SK-N-SH (cell line): Measurements from ENCODE around the gene CENPP. TPM values are rescaled to one million over a fixed set of nuclear protein-coding genes. Genes with fewer than 3 reads are reported as not detected.

Experiments used
- CTCF ChIA-PET: fragments of 300-600, 350-600 bp; formaldehyde crosslinking; extraction: SDS; loops from one replicate; lab custom pipeline; 2021; lab: Yijun Ruan, JAX
- POLR2A ChIA-PET: fragments of 350-600 bp; sonication (Branson Sonifier 250); formaldehyde crosslinking; extraction: SDS; loops from one replicate; lab custom pipeline; 2020; ENCODE audit warnings: antibody characterized with exemption, inconsistent platforms; lab: Yijun Ruan, JAX
- DNase-seq: peaks from one replicate; pipeline ENCODE4 v3.0.0; 2012
- H2AFZ ChIP-seq: fragments of 200-600 bp; sonication (generic); 2 replicates; pipeline ENCODE4 v1.8.1; 2016; ENCODE audit warnings: antibody characterized with exemption, mild to moderate bottlenecking, low read depth
- H3F3A ChIP-seq: fragments of 200-600 bp; sonication (generic); replicated peaks from 2 replicates; pipeline ENCODE3; 2016; ENCODE audit warnings: antibody characterized with exemption, mild to moderate bottlenecking; ENCODE audit not compliant: insufficient read depth
- H3K27ac ChIP-seq, 2 experiments: fragments of 200-500 bp in 1 of 2; fragments of 200-600 bp in 1 of 2; sonication (Bioruptor generic) in 1 of 2; sonication (generic), shearing (Covaris generic) in 1 of 2; 2 replicates each; pipeline versions ENCODE4 v1.5.1 to v1.6.1; 2014 to 2016; ENCODE audit warnings: low read depth in 2 of 2, inconsistent platforms in 1 of 2, low read length in 1 of 2, mild to moderate bottlenecking in 1 of 2, mixed read lengths in 1 of 2
- H3K27me3 ChIP-seq: fragments of 200-600 bp; sonication (generic), shearing (Covaris generic); 2 replicates; pipeline ENCODE4 v1.6.1; 2016; ENCODE audit warnings: mixed run types; ENCODE audit not compliant: insufficient read depth
- H3K36me3 ChIP-seq, 2 experiments: fragments of 200-500 bp in 1 of 2; fragments of 200-600 bp in 1 of 2; sonication (Bioruptor generic) in 1 of 2; sonication (generic) in 1 of 2; replicated peaks in 1 of 2; 2 replicates each; pipeline versions ENCODE3 to v1.5.1; 2014 to 2016; ENCODE audit warnings: low read length in 1 of 2, mild to moderate bottlenecking in 1 of 2; ENCODE audit not compliant: insufficient read depth in 2 of 2, control insufficient read depth in 1 of 2
- H3K4me1 ChIP-seq, 2 experiments: fragments of 200-500 bp in 1 of 2; fragments of 200-600 bp in 1 of 2; sonication (Bioruptor generic) in 1 of 2; sonication (generic), shearing (Covaris generic) in 1 of 2; 2 replicates each; pipeline versions ENCODE4 v1.5.1 to v1.6.1; 2014 to 2016; ENCODE audit warnings: low read depth in 1 of 2, low read length in 1 of 2, mixed run types in 1 of 2; ENCODE audit not compliant: insufficient read depth in 2 of 2, control insufficient read depth in 1 of 2
- H3K4me2 ChIP-seq: fragments of 200-600 bp; sonication (generic), shearing (Covaris generic); 2 replicates; pipeline ENCODE4 v1.6.1; 2017; ENCODE audit warnings: mixed run types
- H3K4me3 ChIP-seq, 2 experiments: fragments of 200-500 bp in 1 of 2; fragments of 200-600 bp in 1 of 2; sonication (Bioruptor generic) in 1 of 2; sonication (generic), shearing (Covaris generic) in 1 of 2; 2 replicates each; pipeline versions ENCODE4 v1.5.1 to v1.8.1; 2014 to 2016; ENCODE audit warnings: low read depth in 2 of 2, inconsistent platforms in 1 of 2, low read length in 1 of 2, mild to moderate bottlenecking in 1 of 2, mixed read lengths in 1 of 2, moderate library complexity in 1 of 2
- H3K79me2 ChIP-seq: fragments of 200-600 bp; sonication (generic); 2 replicates; pipeline ENCODE4 v1.8.1; 2017; ENCODE audit warnings: mild to moderate bottlenecking; ENCODE audit not compliant: insufficient read depth
- H3K9ac ChIP-seq: fragments of 200-600 bp; sonication (generic); 2 replicates; pipeline ENCODE4 v1.6.1; 2017; ENCODE audit warnings: mixed run types
- H3K9me2 ChIP-seq: fragments of 200-600 bp; sonication (generic); 2 replicates; pipeline ENCODE4 v1.6.1; 2017; ENCODE audit warnings: mixed run types
- H3K9me3 ChIP-seq: fragments of 200-600 bp; sonication (generic); 2 replicates; pipeline ENCODE4 v1.6.1; 2017; ENCODE audit warnings: mixed run types, mild to moderate bottlenecking, moderate library complexity
- H4K20me1 ChIP-seq: fragments of 200-600 bp; sonication (generic); 2 replicates; pipeline ENCODE4 v1.6.1; 2017; ENCODE audit warnings: mild to moderate bottlenecking, mixed run types; ENCODE audit not compliant: insufficient read depth
- CHD2 ChIP-seq: fragments of 150-350 bp; IDR thresholded peaks from 2 replicates; pipeline ENCODE4 v1.6.1; 2018; ENCODE audit warnings: low read length; ENCODE audit not compliant: partially characterized antibody
- CTCF ChIP-seq: fragments of 200-600 bp; sonication (generic); IDR thresholded peaks from 2 replicates; pipeline ENCODE4 v1.6.1; 2017; ENCODE audit warnings: antibody characterized with exemption, mild to moderate bottlenecking, moderate library complexity
- EZH2phosphoT487 ChIP-seq: fragments of 200-600 bp; sonication (generic); IDR thresholded peaks from 2 replicates; pipeline ENCODE4 v1.6.1; 2017; ENCODE audit warnings: low read depth, mixed run types, mild to moderate bottlenecking, antibody characterized with exemption, moderate library complexity, borderline replicate concordance
- FOXJ3 ChIP-seq: sonication (generic); formaldehyde crosslinking; IDR thresholded peaks from 2 replicates; pipeline ENCODE4 v1.5.1; 2020; ENCODE audit warnings: mild to moderate bottlenecking, missing genetic modification reagents
- GATA2 ChIP-seq: sonication (generic); formaldehyde crosslinking; IDR thresholded peaks from 2 replicates; pipeline ENCODE4 v1.5.0; 2020; ENCODE audit warnings: mild to moderate bottlenecking, missing genetic modification reagents
- IRF3 ChIP-seq: fragments of 150-350 bp; IDR thresholded peaks from 2 replicates; pipeline ENCODE4 v1.6.1; 2016; ENCODE audit warnings: mild to moderate bottlenecking, low read depth, low read length
- MEF2A ChIP-seq: IDR thresholded peaks from 2 replicates; pipeline ENCODE4 v1.4.0; 2012; ENCODE audit warnings: low read depth, borderline replicate concordance
- MXI1 ChIP-seq: IDR thresholded peaks from 2 replicates; pipeline ENCODE4 v1.6.1; 2012; ENCODE audit warnings: mild to moderate bottlenecking, low read depth, low read length, improper control_type of control experiment
- NFIC ChIP-seq: IDR thresholded peaks from 2 replicates; pipeline ENCODE4 v1.4.0; 2012; ENCODE audit warnings: borderline replicate concordance
- POLR2AphosphoS5 ChIP-seq: IDR thresholded peaks from 2 replicates; pipeline ENCODE4 v1.6.1; 2012; ENCODE audit warnings: low read depth, low read length
- RCOR1 ChIP-seq: fragments of 150-350 bp; IDR thresholded peaks from 2 replicates; pipeline ENCODE4 v1.6.1; 2017; ENCODE audit warnings: antibody characterized with exemption, low read length
- REST ChIP-seq: IDR thresholded peaks from 2 replicates; pipeline ENCODE4 v1.6.1; 2012; ENCODE audit warnings: mild to moderate bottlenecking, low read depth, low read length, moderate library complexity
- SIN3A ChIP-seq: IDR thresholded peaks from 2 replicates; pipeline ENCODE4 v1.6.1; 2012; ENCODE audit warnings: low read depth, mild to moderate bottlenecking, low read length, moderate library complexity, borderline replicate concordance
- SMC3 ChIP-seq: IDR thresholded peaks from 2 replicates; pipeline ENCODE4 v1.6.1; 2012; ENCODE audit warnings: low read depth, low read length, improper control_type of control experiment
- TEAD4 ChIP-seq: IDR thresholded peaks from 2 replicates; pipeline ENCODE4 v1.4.0; 2012; ENCODE audit warnings: mild to moderate bottlenecking, borderline replicate concordance; ENCODE audit not compliant: insufficient read depth
- USF1 ChIP-seq: IDR thresholded peaks from 2 replicates; pipeline ENCODE4 v1.4.0; 2012; ENCODE audit warnings: low read depth, borderline replicate concordance
- USF2 ChIP-seq: fragments of 150-350 bp; IDR thresholded peaks from 2 replicates; pipeline ENCODE4 v1.6.1; 2017; ENCODE audit warnings: antibody characterized with exemption, low read length, low read depth, borderline replicate concordance
- polyA plus RNA-seq, 3 experiments: library from polyadenylated mRNA; depleted of rRNA; stranded (reverse); fragments of >200 nt; gene quantifications; 2 replicates each; pipeline ENCODE4 v1.2.3, GENCODE V29; 2012

CENPP gene
- polyA plus RNA-seq, 1 of the 3 experiments (the other 2 are of a cell fraction), result 1.3 TPM

GRCh38 chr9:92482805-92483204 is 157.1 kb downstream of the CENPP start:
- ChIA-PET POLR2A (no interaction called here), CTCF (interaction anchor here (0.6 to 0.9 kb wide), 2 partner anchors 16 to 151 kb away, joined by 3 to 5 read pairs; no protein-coding TSS in a partner anchor)
- peak overlapping the region in 1 of 2 experiments; percentile 68; a peak in 1 of 4 replicates for H3K27ac ChIP-seq

More at GRCh38 chr9:92482805-92483204, 157.1 kb downstream of the CENPP start:
- Histone ChIP-seq H3K4me3 (no peak overlapping the region), H3K27me3 (no peaks in the 10 kb centered on the region), H3K9me3 (no peaks in the 10 kb centered on the region), H3K9me2 (no peaks in the 10 kb centered on the region)
- no peak for DNase-seq
- TF ChIP-seq NFIC, result no peak
- no peak for TF ChIP-seq MXI1
- no peak for TF ChIP-seq REST
- TF ChIP-seq FOXJ3 (CRISPR knock-in tag), result no peak
- TF ChIP-seq EZH2phosphoT487, result no peak
- TF ChIP-seq IRF3, result no peak
- no peak for TF ChIP-seq TEAD4
- no peak for TF ChIP-seq RCOR1
- TF ChIP-seq CTCF, result no peak
- TF ChIP-seq USF2, result no peak
- TF ChIP-seq CHD2, result no peak
- TF ChIP-seq GATA2 (CRISPR knock-in tag), result no peak
- no peak for TF ChIP-seq USF1
- TF ChIP-seq SIN3A, result no peak
- no peak for TF ChIP-seq MEF2A
- no peak for TF ChIP-seq POLR2AphosphoS5
- no peak for TF ChIP-seq SMC3
- TF ChIP-seq, all 33 proteins: peak for 0
- Histone ChIP-seq H3K9ac (no peak overlapping the region), H3F3A (peaks cover 8% of the 10 kb centered on the region), H3K4me2 (no peak overlapping the region), H4K20me1 (no peaks in the 10 kb centered on the region), H2AFZ (no peak overlapping the region), H3K79me2 (no peaks in the 10 kb centered on the region), H3K36me3 (no peaks in the 10 kb centered on the region), H3K4me1 (peaks cover 25 to 34% of the 10 kb centered on the region in 2 experiments)
